Stimulated activated CD4-positive, alpha-beta T cell treated with anti-CD3 and anti-CD28 coated beads, Interleukin-1b, Interleukin-23, amount 100 ng/mL, for 48 hours (primary cell): ENCODE data around the gene RGPD4.
"Not testable (repeated sequence)": the region's sequence is repeated elsewhere in the genome, so short reads cannot be mapped to it uniquely, and the experiment has no call there.

ENCODE experiments used
- DNase-seq: peaks from one replicate; pipeline ENCODE4 v3.0.0-alpha.2; 2020

Gene RGPD4

DNA sequence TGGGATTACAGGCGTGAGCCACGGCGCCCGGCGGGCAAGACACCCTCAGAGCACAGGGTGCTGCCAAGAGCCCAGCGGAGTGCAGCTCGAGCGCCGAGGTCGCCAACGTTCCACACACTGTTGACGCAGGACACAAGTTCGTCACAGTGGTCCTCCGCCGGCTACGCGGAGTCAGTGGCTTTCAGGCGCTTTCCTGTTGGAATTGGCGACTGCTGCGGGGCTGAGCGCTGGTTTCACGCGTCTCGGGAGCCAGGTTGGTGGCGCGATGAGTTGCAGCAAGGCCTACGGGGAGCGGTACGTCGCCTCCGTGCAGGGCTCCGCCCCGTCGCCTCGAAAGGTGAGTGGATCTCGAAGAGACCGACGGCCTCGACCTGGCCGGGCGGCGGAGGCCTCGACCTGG is at the start of gene RGPD4:
Gene RGPD4, plus strand, starts transcription at position 144 of the 400 bp plus-strand sequence. Its CDS starts 122 bp downstream, at position 266.
- not testable (repeated sequence) for DNase-seq

DNA sequence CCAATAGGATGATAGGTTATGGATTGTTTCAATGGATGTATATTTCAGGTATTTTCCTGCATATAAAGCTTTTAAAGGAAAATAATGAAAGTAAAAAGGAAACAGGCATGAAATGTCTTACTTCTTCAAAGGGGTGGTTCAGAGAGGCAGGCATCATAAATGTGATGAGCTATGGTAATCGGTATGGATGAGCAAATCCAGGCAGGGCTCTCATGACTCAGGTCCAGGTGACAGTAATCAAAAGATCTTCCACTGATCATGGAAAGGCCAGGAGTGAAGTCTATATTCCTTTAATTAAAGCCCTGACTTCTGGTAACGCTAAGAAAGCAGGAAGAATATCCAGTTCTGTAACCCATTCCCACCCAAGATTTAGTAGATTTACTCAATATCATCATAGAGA is 48.7 kb upstream of the RGPD4 start:
- no peak for DNase-seq

DNA sequence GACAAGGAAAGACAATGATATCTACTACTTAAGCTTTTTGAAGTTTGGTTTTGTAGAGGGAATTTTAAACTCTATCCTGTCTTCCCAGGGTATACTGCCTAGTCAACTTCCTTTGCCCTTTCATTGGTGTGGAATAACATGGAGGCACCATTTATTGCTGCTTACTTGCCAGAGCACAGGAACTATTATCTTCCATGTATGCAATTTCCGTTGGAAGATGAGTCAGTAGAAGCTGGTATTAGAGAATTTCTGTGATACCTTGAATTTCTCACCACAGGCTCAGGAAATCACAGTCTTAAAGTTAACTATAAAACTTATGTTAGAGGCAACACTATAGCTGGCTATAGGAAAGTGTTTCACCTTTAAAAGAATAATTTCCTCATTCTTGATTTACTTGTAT is 40.9 kb upstream of the RGPD4 start:
- DNase-seq, result no peak

DNA sequence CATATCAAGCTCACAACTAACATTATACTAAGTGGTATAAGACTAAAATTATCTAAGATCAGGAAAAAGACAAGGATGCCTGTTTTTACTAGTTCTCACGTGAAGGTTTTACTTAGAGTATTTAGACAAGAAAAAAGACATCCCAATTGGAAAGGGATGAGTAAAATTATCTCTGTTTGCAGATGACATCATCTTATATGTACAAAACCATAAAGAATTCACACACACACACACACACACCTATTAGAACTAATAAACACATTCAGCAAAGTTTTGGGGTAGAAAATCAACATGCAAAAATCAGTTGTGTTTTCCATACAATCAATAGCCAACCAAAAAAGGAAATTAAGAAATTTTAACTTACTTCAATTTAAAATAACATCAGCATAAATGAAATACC is 35.9 kb upstream of the RGPD4 start:
- no peak for DNase-seq

DNA sequence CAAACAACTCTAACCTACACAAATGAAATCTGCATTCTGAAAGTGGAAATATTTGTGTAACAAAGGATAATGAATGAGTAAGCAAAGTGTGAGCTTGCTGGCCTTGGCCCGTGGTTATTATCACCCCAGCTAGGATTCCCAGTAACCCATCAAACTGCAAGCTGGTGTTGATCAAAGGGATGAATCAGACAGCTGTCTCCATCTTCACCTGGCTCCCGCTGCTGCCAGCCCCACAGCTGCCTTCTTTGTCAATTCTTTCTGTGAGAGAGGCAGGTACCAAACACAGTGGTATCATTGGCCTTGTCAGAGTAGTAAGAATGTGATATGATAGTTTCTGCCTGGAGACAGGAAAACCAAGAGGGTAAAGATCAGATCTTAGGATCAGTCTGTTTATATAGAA is 25.2 kb upstream of the RGPD4 start:
- no peak for DNase-seq

DNA sequence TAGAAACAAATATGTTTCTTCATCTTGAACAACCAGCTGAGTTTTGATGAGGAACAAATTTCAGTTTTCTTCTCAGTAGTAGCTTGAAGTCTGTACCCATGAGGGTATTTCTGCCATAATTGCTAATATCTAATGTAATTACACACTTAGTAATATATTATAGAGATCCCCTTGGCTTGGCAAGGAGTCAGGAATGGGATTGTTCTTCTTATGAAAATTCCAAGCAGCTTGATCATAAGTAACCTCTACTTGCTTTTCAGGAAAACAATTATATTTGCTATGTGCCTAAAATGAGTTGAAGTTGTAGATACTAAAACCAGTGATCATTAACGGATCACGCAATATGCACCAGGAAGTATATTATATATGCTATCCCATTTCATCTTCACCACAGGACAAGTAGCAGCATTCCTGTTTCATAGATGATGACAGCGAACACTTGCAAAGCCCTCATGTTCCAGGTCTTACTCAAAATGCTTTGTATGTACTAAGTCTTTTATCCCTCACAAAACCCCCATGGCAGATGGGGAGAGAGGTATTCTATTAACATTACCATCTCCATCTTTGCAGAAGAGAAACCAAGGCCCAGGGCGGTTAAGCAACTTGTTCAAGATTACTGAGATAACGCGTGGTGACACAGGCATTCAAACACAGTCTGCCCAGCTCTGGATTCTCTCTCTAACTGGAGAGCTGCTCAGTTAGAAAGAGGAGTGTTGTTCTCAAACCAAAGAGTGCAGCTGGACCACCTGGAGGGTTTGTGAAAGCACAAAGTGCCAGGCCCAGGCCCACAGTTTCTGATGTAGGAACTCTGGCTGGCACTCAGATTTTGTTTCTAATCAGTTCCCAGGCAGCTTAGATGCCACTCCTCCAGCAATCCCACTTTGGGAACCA is 21.8 kb upstream of the RGPD4 start:
- DNase-seq, result no peak

DNA sequence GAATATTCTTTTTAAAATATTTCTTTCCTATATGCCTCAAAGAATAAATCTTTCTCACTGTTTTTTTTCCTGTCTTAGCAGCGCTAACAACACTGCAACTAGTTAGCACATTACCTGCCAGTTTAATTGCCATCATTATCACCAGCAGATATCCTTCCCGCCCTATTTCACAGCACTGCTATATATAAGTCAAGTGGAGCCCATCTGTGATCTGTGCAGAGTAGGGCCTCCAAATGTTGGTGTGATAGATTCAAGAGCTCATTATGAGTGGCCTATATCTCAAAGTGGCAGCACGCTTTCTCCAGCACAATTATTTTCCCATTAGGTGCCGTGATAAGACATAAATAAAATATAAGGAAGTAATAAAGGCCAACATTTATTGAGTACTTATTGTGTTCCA is 19.8 kb upstream of the RGPD4 start:
- no peak for DNase-seq

DNA sequence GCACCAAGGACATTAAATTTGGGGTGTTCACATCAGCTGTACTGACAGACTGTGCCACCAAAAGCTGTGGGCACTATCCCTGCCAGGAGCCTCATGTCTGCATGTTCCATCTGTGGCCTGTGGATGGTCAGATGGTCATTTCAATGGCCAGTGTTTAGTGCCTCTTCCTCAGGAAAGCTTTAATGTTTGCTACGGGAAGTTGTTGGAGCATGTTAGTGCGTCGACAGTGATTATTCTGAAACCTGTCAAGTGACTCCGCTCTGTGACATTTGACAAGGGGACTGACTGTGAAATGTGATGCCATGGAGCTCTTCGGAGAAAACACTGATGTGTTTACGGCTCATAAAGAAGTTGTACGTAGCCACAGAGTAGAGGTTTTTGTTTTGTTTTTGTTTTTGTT is 18.7 kb upstream of the RGPD4 start:
- DNase-seq, result no peak

DNA sequence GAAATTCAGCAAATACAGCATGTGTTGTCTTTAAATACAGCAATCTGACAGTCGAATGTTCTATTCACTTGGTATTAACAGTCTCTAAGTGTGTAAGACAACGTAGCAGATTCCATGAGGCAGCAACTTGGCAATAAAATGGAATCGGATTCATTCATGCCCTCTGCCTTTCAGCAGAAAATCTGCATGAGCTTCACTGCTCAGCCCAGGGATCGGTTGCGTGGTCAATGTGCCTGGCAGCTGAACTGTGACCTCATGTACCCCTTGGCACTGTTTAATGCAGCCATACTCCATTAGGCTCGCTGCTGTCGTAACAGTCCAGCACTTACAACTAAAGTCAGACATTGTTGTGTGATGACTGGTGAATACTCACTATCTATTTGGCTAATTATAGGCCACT is 17.7 kb upstream of the RGPD4 start:
- DNase-seq, result no peak

DNA sequence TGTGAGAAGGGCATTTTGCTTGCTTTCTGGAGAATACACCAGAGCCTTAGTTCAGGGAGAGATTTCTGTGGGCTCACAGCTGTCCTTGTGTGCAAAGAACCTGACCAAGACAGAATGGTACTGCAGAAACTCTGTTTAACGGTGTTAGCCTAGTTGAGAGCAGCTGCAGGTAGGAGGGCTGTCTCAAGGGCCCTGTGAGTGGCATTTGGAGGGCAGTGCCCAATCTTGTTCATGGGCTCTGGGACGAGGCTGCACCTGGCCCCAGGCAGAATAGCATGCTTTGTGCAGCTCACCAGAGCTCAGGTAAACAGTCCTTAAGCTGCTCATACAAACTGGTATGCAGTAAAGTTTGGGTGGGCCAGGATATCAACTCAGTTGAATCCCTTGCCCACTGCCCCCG is 16.9 kb upstream of the RGPD4 start:
- DNase-seq, result no peak

DNA sequence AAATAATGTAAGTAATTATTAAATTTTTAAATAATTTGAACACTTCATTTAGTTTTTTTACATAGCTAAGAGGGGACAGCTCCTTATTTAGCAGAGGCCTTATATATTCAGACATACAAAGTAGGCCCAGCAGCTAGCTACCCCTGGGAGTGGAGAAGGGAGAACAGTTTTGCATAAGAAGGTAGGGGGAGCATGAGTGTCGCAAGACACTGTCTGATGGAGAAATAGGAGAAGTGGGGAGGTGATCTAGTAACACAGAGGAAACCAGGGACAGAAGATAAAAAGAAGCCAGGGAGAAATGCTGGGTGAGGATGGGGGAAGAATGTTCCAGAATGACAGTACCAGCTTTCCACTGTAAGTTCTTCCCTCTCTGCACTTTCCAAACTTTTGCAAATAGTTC is 16.0 kb upstream of the RGPD4 start:
- DNase-seq, result no peak

DNA sequence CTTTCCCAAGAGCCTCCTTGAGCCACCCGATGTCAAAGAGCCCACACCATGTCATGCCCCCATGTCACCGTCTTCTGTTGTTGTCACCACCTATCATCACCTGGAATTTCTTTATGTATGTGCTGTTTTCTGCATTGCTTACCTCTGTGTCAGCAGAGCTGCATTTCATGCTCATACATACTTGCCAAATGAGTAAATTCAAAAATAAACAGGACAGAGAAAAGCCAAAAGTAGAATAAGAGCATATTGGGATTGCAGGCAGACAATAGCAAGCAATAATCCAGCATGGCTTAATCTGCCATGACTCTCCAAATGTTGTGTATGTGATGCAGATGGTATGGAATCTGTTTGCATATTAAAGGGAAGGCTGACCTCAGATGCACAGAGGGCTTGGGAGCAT is 15.3 kb upstream of the RGPD4 start:
- DNase-seq, result no peak

DNA sequence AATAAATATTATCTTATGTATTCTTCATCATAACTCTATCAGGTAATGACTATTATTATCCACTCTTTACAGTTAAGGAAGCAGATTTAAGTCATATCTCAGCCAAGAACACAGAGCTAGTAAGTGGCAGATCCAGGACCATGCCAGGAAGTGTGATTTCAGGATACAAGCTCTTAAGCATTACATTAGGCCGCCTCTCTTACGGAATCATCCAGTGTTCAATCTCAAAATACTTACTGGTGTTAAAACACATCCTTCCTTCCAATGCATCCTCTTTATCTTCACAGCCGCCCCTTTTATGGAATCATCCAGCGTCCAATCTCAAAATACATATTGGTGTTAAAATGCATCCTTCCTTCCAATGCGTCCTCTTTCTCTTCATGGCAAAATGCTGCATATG is 14.7 kb upstream of the RGPD4 start:
- no peak for DNase-seq

DNA sequence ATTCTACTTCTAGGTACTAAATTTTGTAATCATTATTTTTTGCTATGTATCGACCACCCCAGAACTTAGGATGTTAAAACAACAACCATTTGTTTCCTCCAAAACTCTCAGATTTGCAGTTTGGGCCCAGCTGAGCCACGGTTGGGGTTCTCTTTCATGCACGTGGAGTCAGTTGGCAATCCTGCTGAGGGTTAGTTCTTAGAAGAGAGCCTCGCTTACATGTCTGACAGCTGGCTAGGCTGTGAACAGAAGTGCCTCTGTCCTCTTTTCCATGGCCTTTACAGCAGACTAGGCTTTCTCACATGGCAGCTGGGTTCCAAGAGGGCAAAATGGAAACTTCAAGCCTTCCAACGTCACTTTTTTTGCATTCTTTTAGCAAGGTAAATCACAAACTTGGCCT is 9.3 kb upstream of the RGPD4 start:
- DNase-seq, result no peak

DNA sequence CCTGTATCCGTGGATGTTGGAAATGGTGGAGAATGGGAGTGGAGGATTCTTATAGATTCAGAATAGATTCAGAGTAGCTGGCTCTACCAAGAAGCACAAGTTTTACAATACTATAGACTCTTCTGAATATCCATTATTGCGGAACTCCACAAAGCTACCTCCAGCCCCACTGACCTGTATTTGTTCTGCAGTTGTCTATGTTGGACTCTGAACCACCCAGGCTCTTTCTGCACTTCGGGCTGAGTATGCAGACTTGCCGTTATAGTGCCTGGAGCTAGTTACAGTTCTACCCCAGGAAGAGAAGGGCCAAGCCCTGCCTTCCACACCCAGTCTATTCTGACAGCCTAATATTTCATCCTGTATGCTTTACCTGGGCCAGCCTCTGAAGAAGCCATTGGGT is 4.4 kb upstream of the RGPD4 start:
- no peak for DNase-seq

DNA sequence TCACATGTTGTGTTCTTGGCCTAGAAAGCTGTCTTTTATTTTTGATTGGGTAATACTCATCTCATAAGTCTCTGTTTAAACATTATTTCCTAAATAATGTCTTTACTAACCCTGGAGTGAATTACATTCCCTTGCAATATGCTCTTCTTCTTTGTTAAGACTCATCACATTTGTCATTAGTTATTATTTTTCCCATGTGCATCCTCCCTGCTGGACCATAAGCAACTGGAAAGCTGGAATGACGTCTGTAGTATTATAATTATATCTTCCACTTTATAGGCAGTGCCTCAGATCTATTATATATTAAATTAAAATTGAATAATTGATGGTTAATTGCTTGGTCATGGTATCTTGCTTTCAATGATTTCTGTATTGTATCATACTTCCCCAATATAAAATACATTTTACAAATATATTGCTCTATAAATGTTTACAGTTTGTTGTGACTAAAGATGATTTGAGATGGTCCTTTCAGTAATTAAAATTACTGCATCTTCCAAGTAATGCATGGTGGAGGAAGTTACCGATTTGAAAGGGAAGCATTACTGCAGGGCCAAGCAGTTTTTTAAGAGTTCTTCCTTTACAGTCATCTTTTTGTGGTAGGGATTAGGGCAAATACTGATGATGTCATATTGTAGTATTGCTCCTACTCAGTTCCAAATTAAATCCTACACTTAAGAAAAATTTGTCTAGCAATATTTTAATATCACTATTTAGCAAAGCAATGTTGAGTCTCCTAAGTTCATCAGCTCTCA is 2.1 kb upstream of the RGPD4 start:
- no peak for DNase-seq

DNA sequence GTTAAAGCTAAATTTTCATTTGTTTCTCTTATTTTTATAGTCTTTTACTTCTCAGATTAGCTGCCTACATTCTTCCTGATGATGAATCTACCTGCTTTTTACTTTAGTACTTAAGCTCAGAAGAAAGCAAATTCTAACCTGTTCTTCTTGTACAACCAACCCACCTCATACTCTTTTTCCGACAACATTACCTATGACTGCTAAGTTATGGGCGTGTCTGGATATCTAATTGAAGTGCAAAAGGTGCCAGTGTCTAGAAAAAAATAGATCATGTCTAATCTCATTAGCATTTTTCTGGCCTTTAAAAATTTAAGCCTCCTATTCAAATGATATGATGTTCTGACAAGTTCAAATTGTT is 1.5 kb upstream of the RGPD4 start:
- no peak for DNase-seq

DNA sequence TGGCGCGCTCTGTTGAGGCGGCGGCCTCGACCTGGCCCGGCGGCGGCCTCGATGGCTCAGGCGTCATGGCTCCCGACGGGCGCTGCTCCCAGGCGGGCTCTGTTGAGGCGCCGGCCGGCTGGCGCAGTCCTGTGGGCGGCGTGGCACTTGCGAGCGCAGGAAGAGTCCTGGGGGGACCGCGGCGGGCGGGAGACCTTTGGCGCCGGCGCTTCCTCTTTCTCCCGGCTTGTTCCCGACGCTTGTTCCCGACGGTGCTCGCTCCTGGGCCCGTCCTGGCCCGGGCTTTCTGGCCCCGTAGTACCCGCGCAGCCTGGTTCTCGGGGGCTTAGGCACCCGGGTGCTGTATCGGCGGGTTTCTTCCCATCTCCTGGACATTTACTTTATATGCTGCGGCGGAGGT is 2.8 kb downstream of the RGPD4 start:
- not testable (repeated sequence) for DNase-seq

DNA sequence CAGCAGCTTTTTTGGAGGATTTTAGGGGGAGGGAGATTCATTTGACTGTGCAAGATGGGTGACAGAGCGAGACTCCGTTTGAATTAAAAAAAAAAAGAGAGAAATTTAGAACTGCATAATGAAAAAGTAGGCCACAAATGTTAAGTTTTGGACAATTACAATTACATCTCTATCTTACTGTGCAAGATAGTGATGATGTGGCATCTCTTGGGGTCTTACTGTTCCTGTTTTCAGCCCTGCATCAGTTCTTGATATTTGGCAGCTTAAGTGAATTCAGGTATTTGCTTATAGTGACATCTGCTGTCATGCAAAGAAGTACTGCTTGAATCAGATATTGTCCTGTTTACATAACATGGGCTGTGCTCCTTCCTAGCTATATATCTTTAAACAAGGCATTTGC is 6.5 kb downstream of the RGPD4 start:
- DNase-seq, result not testable (repeated sequence)

DNA sequence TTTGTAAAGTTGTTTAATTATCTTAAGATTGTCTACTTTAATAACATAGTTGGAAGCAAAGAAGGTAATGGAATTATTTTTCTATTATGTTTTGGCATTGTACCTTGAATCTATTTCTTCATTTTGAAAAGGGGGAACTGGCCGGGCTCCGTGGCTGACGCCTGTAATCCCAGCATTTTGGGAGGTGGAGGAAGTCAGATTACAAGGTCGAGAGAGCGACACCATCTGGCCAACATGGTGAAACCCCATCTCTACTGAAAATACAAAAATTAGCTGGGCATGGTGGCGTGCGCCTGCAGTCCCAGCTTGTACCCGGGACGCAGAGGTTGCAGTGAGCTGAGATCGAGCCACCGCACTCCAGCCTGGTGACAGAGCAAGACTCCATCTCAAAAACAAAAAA is 6.9 kb downstream of the RGPD4 start:
- DNase-seq, result not testable (repeated sequence)

DNA sequence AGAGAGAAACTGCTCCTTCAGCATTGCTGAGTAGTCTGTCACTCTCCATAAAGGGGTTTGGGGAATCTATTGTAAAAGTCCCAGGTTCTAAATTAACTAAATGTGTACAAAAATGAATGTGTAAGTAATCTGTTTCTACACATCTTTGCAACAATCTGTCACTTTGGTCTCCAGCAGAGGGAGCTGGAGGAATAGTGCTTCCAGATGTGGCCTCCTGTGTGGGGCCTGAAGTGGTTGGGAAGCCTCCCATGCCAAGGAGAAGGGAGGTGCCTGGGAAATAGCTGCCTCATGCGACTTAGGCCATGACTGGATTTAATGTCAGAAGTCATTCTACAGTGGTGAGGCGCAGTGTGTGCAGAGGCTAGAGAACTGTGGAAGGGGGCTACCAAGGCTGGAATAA is 89.4 kb downstream of the RGPD4 start:
- DNase-seq, result not testable (repeated sequence)

DNA sequence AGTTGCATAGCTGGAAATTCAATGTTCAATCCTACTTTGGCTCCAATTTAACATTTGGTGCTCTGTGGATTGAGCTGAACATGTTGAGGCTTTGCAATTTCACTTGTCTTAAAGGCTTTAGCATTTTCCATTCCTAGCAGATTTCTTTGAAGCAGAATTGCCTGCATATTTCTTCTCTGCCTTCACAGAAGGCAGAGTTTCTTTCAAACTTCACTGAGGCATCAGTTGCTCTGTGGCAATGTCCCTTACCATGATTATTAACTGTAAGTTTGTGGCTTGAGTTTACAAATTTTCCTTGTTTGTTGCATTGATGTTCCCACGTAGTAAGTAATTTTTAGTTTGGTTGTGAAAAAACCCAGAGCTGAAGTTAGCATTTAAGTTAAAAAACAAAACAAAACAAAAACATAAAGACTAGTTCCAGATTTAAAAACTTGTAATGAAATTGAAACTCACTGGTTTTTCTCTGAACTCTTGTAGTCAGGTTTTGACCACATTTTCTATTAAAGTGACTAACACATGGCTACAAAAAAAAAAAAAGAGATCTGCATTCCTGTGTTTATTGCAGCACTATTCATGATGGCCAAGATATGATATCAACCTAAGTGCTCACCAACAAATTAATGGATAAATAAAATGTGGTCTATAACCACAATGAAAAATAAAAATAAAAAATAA is 90.1 kb downstream of the RGPD4 start:
- DNase-seq, result not testable (repeated sequence)

DNA sequence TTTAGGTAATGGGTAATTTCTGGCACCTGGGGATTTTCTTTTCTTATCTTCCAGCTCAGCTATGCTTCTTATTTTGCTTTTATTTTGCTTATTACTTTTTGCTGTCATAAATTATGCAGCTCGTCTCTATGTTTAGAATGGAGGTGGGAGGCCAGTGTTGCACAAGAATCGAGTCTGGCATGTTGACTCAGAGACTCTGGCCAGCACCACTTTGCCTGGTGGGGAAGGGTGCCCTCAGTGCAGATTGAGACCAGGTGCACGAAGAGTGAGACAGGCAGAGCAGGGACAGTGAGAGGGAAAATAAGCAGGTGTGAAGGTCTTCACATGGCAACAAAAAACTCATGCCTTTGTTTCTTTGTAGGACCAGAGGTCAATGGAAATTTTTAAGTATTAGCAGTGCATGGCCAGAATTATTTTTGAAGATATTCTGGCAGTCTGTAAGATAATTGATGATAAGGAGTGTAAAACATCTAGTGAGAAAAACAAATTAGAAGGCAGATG is 100.4 kb downstream of the RGPD4 start:
- DNase-seq, result no peak

DNA sequence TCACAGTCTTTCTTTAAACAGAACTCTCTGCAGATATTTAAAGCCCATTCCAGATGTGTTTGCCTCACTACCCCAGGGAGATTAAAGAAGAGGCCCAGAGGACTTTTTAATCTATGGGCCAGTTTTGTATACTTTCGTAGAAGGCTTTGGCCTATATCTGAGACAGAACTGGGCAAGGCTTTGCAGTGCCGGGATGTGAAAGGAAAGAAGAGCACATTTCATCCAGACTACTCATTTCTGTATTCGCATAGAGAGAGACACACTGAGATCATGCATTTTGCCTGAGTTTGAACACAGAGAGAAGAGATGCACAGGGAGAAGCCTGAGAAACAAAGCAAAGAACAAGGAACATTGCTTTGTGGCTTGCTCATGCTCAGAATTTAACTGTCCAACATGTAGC is 104.7 kb downstream of the RGPD4 start:
- DNase-seq, result no peak
